Esophagus muscularis mucosa (tissue), 3 donors: ENCODE measurements around the gene FAM78B.

Experiments
- CTCF ChIP-seq, 3 experiments: fragments of 200-600 bp in 2 of 3; fragments of 450-650 bp in 1 of 3; sonication (generic) in 2 of 3; IDR thresholded peaks; one replicate each; pipeline ENCODE4 v1.5.1; 2017 to 2019; ENCODE audit warnings: antibody characterized with exemption in 3 of 3, mild to moderate bottlenecking in 2 of 3, moderate library complexity in 1 of 3
- POLR2A ChIP-seq: fragments of 450-650 bp; IDR thresholded peaks from one replicate; pipeline ENCODE4 v1.6.1; 2017; ENCODE audit warnings: antibody characterized with exemption, moderate library complexity, mild to moderate bottlenecking, low read depth
- POLR2AphosphoS5 ChIP-seq, 2 donors: sonication (generic); formaldehyde crosslinking; IDR thresholded peaks; one replicate each; pipeline ENCODE4 v1.6.1; 2017; ENCODE audit warnings: antibody characterized with exemption in 2 of 2

DNA sequence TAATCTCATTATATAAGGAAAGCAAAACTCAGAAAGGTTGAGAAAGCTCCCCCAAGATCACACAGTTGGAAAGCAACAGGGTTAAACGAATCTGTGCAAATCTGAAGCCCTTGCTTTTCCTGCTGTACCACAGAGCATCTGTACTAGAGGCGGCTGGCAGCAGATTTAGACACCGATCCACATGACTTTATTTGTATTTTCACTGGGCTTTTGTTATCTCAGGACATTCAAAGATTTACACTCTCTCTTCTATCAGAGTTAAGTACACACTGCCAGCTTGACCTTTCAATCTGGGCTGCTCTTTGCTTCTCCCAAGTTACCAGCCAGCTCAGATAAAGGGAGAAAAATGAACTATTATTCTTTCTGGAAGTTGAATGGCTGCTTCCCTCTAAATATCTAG lies 146.6 kb downstream of the FAM78B start:
- TF ChIP-seq CTCF (IDR thresholded peaks at IDR 0.05) (no peak), POLR2AphosphoS5 (IDR thresholded peaks at IDR 0.05) (no peak), POLR2A (no peak)
